CD8-positive, alpha-beta memory T cell (primary cell): ENCODE results near the gene HP1BP3. TPM values are rescaled to one million over a fixed set of nuclear protein-coding genes. Genes with fewer than 3 reads are reported as not detected.

Source experiments
- CTCF ChIA-PET: fragments of 350-600 bp; sonication (Branson Sonifier 250); formaldehyde crosslinking; loops from one replicate; lab custom pipeline; 2021; ENCODE audit warnings: antibody characterized with exemption; lab: Charles Lee
- POLR2A ChIA-PET: fragments of 350-600 bp; sonication (Branson Sonifier 250); formaldehyde crosslinking; loops from one replicate; lab custom pipeline; 2021; ENCODE audit warnings: antibody characterized with exemption; lab: Charles Lee
- DNase-seq, 5 donors: peaks; one replicate each; pipeline versions ENCODE4 v3.0.0 to v3.0.0-alpha.2; 2020 to 2022; ENCODE audit warnings: mixed read lengths in 1 of 5
- H3K27ac ChIP-seq: one replicate; pipeline ENCODE4 v1.7.0; 2013; ENCODE audit warnings: low read depth, mild to moderate bottlenecking, low read length, moderate library complexity
- H3K27me3 ChIP-seq: 2 replicates; pipeline ENCODE4 v1.7.0; 2013; ENCODE audit warnings: low read length, mild to moderate bottlenecking; ENCODE audit not compliant: insufficient read depth, poor library complexity, severe bottlenecking
- H3K36me3 ChIP-seq: 2 replicates; pipeline ENCODE4 v1.7.0; 2013; ENCODE audit warnings: mild to moderate bottlenecking, low read length, moderate library complexity; ENCODE audit not compliant: insufficient read depth
- H3K4me1 ChIP-seq: 2 replicates; pipeline ENCODE4 v1.7.0; 2013; ENCODE audit warnings: mild to moderate bottlenecking, low read length, moderate library complexity; ENCODE audit not compliant: insufficient read depth
- H3K4me3 ChIP-seq: 2 replicates; pipeline ENCODE4 v1.7.0; 2013; ENCODE audit warnings: mild to moderate bottlenecking, low read length
- H3K9me3 ChIP-seq: 2 replicates; pipeline ENCODE4 v1.7.0; 2013; ENCODE audit warnings: mild to moderate bottlenecking, low read length
- H3K27ac Mint-ChIP-seq, 8 donors: one replicate each; pipeline ENCODE4 v1.8.0; 2020 to 2021; ENCODE audit warnings: mixed read lengths in 8 of 8, mild to moderate bottlenecking in 6 of 8, inconsistent platforms in 3 of 8, moderate library complexity in 3 of 8
- H3K27me3 Mint-ChIP-seq, 2 donors: one replicate each; pipeline ENCODE4 v1.8.0; 2020 to 2021; ENCODE audit warnings: mixed read lengths in 2 of 2, mild to moderate bottlenecking in 1 of 2, moderate library complexity in 1 of 2
- H3K36me3 Mint-ChIP-seq, 3 donors: one replicate each; pipeline ENCODE4 v1.8.0; 2020 to 2021; ENCODE audit warnings: mixed read lengths in 3 of 3, inconsistent platforms in 1 of 3, mild to moderate bottlenecking in 1 of 3
- H3K4me1 Mint-ChIP-seq, 3 donors: one replicate each; pipeline ENCODE4 v1.8.0; 2020 to 2021; ENCODE audit warnings: mixed read lengths in 3 of 3, inconsistent platforms in 1 of 3, mild to moderate bottlenecking in 1 of 3
- H3K4me3 Mint-ChIP-seq, 7 donors: one replicate each; pipeline ENCODE4 v1.8.0; 2020 to 2021; ENCODE audit warnings: mixed read lengths in 7 of 7, mild to moderate bottlenecking in 6 of 7, moderate library complexity in 4 of 7, inconsistent platforms in 2 of 7
- H3K9me3 Mint-ChIP-seq, 5 donors: one replicate each; pipeline ENCODE4 v1.8.0; 2020 to 2022; ENCODE audit warnings: mixed read lengths in 5 of 5, mild to moderate bottlenecking in 3 of 5, moderate library complexity in 2 of 5, inconsistent platforms in 1 of 5
- polyA plus RNA-seq: library from polyadenylated mRNA; unstranded; fragments of 300-500 nt; fragmentation: Illumina TruSeq; gene quantifications from one replicate; pipeline ENCODE4 v1.2.3, GENCODE V29; 2021
- total RNA-seq, 2 experiments: library from RNA; stranded (reverse); gene quantifications; one replicate each; pipeline ENCODE4 v1.2.3, GENCODE V29; 2021

Gene HP1BP3
- total RNA-seq (100 to 1,000 TPM; 155 to 166 TPM), polyA plus RNA-seq (221 TPM)

DNA sequence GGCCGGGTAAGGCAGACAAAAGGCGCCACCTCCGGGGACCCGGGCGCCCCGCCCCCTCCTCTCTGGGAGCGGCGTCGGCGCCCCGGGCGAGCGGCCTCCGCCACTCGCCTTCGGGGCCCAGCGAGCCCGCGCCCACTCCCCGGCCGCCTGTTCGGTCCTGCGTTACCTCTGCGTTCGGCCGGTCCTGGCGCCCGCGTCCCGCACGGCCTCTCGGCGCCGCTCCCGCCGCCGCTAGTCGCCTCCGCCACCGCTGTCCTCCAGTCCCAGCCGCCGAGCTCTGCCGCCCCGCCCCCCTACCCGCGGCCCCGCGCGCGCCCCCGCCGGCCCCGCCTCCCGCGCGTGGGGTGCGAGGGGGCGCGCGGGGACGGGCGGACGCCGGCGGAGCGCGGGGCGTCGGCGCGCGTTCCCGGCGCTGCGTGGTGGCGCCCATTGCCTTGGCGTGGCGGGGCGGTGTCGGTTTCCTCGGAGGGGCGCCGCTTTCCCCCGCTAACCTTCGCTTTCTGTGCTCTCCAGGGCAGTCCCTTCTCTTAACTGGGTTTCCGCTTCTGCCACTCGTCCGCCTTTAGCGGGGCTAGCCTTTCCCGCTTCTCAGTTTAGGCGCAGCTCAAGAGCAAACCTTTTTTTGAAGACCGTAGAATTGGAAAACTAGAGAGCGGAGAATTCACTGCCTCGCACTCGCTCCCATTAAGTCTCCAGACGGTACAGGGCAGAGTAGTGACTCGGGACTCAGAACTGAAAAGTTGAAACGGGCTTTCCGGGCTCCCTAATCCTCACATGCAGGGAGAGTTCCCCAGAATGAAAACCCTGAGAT, at the start of gene HP1BP3:
Gene HP1BP3, minus strand, starts transcription at position 279 of the 811 bp plus-strand sequence. CDS start 6,867 bp downstream, outside the sequence.
- peak within 1 kb of the TSS; percentile 96 to 99 (median 98) for H3K27ac Mint-ChIP-seq
- peaks cover 0 to 3% of the 10 kb centered on the region in 2 donors for H3K27me3 Mint-ChIP-seq
- H3K4me1 Mint-ChIP-seq = peaks cover 29 to 43% (median 35%) of the 10 kb centered on the region in 3 donors
- peak within 1 kb of the TSS; percentile 90 for H3K27ac ChIP-seq
- peak within 1 kb of the TSS; percentile 95 to 99 (median 99) for H3K4me3 Mint-ChIP-seq
- no peaks in the 10 kb centered on the region for H3K9me3 ChIP-seq
- H3K4me3 ChIP-seq = peak within 1 kb of the TSS; percentile 98
- H3K36me3 Mint-ChIP-seq = peaks cover 0 to 14% (median 0%) of the 10 kb centered on the region in 3 donors
- H3K9me3 Mint-ChIP-seq = peaks cover 0 to 3% (median 0%) of the 10 kb centered on the region in 5 donors
- ChIA-PET POLR2A (interaction anchor here (0.6 to 1.8 kb wide), 10 partner anchors 18 to 558 kb away, joined by 3 to 13 read pairs (median 4); partner anchors contain the start of genes DDOST and SH2D5), CTCF (interaction anchor here (1.0 to 1.6 kb wide), 3 partner anchors 90 to 153 kb away, joined by 3 to 4 read pairs (median 3); partner anchors contain the start of gene DDOST)
- DNase-seq = peak; percentile 80 to 92 (median 89)
- H3K36me3 ChIP-seq = no peaks in the 10 kb centered on the region
- H3K27me3 ChIP-seq = no peaks in the 10 kb centered on the region
- H3K4me1 ChIP-seq = peaks cover 25% of the 10 kb centered on the region

DNA sequence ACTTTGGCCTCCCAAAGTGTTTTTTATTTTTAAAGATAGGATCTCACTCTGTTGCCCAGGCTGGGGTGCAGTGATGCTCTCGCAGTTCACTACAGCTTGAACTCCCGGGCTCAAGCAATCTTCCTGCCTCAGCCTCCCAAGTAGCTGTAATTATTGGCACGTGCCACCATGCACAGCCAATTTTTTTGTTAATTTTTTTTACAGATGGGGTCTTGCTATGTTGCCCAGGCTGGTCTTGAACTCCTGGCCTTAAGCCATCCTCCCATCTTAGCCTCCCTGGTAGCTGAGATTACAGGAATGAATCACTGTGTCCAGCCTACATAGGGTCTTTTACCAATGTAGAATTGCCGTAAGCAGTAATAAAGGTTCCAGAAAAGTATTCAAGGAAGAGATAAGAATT, 49.1 kb upstream of the HP1BP3 start:
- H3K27me3 ChIP-seq = no peaks in the 10 kb centered on the region
- H3K9me3 Mint-ChIP-seq = no peaks in the 10 kb centered on the region
- no peak overlapping the region for H3K4me3 ChIP-seq
- no peak overlapping the region for H3K4me3 Mint-ChIP-seq
- no peak overlapping the region for H3K27ac Mint-ChIP-seq
- ChIA-PET CTCF (no interaction called here), POLR2A (interaction anchor here (0.7 kb wide), 1 partner anchor 23 kb away, joined by 3 read pairs; no protein-coding TSS in a partner anchor)
- peaks cover 6 to 31% (median 17%) of the 10 kb centered on the region in 3 donors for H3K36me3 Mint-ChIP-seq
- no peaks in the 10 kb centered on the region for H3K27me3 Mint-ChIP-seq
- peaks cover 4% of the 10 kb centered on the region for H3K36me3 ChIP-seq
- no peak for DNase-seq
- H3K27ac ChIP-seq = no peak overlapping the region
- no peaks in the 10 kb centered on the region for H3K9me3 ChIP-seq
- no peaks in the 10 kb centered on the region for H3K4me1 Mint-ChIP-seq
- no peaks in the 10 kb centered on the region for H3K4me1 ChIP-seq

- no peaks in the 10 kb centered on the region for H3K4me1 Mint-ChIP-seq
These were observed 47.7 kb upstream of the HP1BP3 start for GRCh38 chr1:20834780-20835179.

GRCh38 chr1:20834192-20834591, 47.1 kb upstream of the HP1BP3 start:
- Mint-ChIP-seq H3K36me3 (peaks cover 6 to 22% (median 14%) of the 10 kb centered on the region in 3 donors), H3K27me3 (no peaks in the 10 kb centered on the region), H3K4me1 (no peaks in the 10 kb centered on the region), H3K4me3 (no peak overlapping the region), H3K9me3 (no peaks in the 10 kb centered on the region), H3K27ac (no peak overlapping the region)
- Histone ChIP-seq H3K36me3 (no peaks in the 10 kb centered on the region), H3K9me3 (no peaks in the 10 kb centered on the region), H3K27me3 (no peaks in the 10 kb centered on the region), H3K4me1 (no peaks in the 10 kb centered on the region), H3K27ac (no peak overlapping the region), H3K4me3 (no peak overlapping the region)
- ChIA-PET POLR2A (no interaction called here), CTCF (no interaction called here)
- DNase-seq = no peak

More at GRCh38 chr1:20834780-20835179, 47.7 kb upstream of the HP1BP3 start:
- ChIA-PET POLR2A (no interaction called here), CTCF (no interaction called here)
- DNase-seq = no peak
- H3K36me3 Mint-ChIP-seq = peaks cover 6 to 22% (median 14%) of the 10 kb centered on the region in 3 donors
- H3K4me3 ChIP-seq = no peak overlapping the region
- H3K27me3 ChIP-seq = no peaks in the 10 kb centered on the region
- no peaks in the 10 kb centered on the region for H3K4me1 ChIP-seq
- no peaks in the 10 kb centered on the region for H3K9me3 ChIP-seq
- no peak overlapping the region for H3K27ac Mint-ChIP-seq
- H3K27me3 Mint-ChIP-seq = no peaks in the 10 kb centered on the region
- H3K27ac ChIP-seq = no peak overlapping the region
- H3K4me3 Mint-ChIP-seq = no peak overlapping the region
- no peaks in the 10 kb centered on the region for H3K9me3 Mint-ChIP-seq
- no peaks in the 10 kb centered on the region for H3K36me3 ChIP-seq

GRCh38 chr1:20830378-20830777, 43.3 kb upstream of the HP1BP3 start:
- H3K4me1 ChIP-seq = no peaks in the 10 kb centered on the region
- ChIA-PET CTCF (no interaction called here), POLR2A (no interaction called here)
- H3K36me3 Mint-ChIP-seq = peaks cover 0 to 34% (median 13%) of the 10 kb centered on the region in 3 donors
- H3K27ac Mint-ChIP-seq = no peak overlapping the region
- no peak overlapping the region for H3K4me3 ChIP-seq
- DNase-seq = no peak
- H3K36me3 ChIP-seq = no peaks in the 10 kb centered on the region
- H3K4me1 Mint-ChIP-seq = no peaks in the 10 kb centered on the region
- no peaks in the 10 kb centered on the region for H3K27me3 ChIP-seq
- no peak overlapping the region for H3K27ac ChIP-seq
- H3K27me3 Mint-ChIP-seq = no peaks in the 10 kb centered on the region
- no peak overlapping the region for H3K4me3 Mint-ChIP-seq
- H3K9me3 ChIP-seq = no peaks in the 10 kb centered on the region
- no peaks in the 10 kb centered on the region for H3K9me3 Mint-ChIP-seq

GRCh38 chr1:20829946-20830345, 42.8 kb upstream of the HP1BP3 start:
- Mint-ChIP-seq H3K27me3 (no peaks in the 10 kb centered on the region), H3K36me3 (peaks cover 0 to 34% (median 13%) of the 10 kb centered on the region in 3 donors), H3K27ac (no peak overlapping the region), H3K9me3 (no peaks in the 10 kb centered on the region), H3K4me3 (no peak overlapping the region), H3K4me1 (no peaks in the 10 kb centered on the region)
- no peaks in the 10 kb centered on the region for H3K27me3 ChIP-seq
- no peak overlapping the region for H3K4me3 ChIP-seq
- H3K9me3 ChIP-seq = no peaks in the 10 kb centered on the region
- ChIA-PET POLR2A (no interaction called here), CTCF (no interaction called here)
- no peaks in the 10 kb centered on the region for H3K4me1 ChIP-seq
- DNase-seq = no peak
- no peaks in the 10 kb centered on the region for H3K36me3 ChIP-seq
- no peak overlapping the region for H3K27ac ChIP-seq

- no peaks in the 10 kb centered on the region for H3K9me3 Mint-ChIP-seq
- H3K36me3 ChIP-seq = no peaks in the 10 kb centered on the region
- no peaks in the 10 kb centered on the region for H3K9me3 ChIP-seq
- peaks cover 0 to 34% (median 10%) of the 10 kb centered on the region in 3 donors for H3K36me3 Mint-ChIP-seq
- H3K27ac ChIP-seq = no peak overlapping the region
- no peaks in the 10 kb centered on the region for H3K4me1 ChIP-seq
- H3K4me3 ChIP-seq = no peak overlapping the region
- ChIA-PET CTCF (no interaction called here), POLR2A (no interaction called here)
- H3K4me1 Mint-ChIP-seq = no peaks in the 10 kb centered on the region
- no peaks in the 10 kb centered on the region for H3K27me3 ChIP-seq
- H3K4me3 Mint-ChIP-seq = no peak overlapping the region
- H3K27ac Mint-ChIP-seq = no peak overlapping the region
- H3K27me3 Mint-ChIP-seq = no peaks in the 10 kb centered on the region
- no peak for DNase-seq
These were observed 42.4 kb upstream of the HP1BP3 start for GRCh38 chr1:20829531-20829930.

DNA sequence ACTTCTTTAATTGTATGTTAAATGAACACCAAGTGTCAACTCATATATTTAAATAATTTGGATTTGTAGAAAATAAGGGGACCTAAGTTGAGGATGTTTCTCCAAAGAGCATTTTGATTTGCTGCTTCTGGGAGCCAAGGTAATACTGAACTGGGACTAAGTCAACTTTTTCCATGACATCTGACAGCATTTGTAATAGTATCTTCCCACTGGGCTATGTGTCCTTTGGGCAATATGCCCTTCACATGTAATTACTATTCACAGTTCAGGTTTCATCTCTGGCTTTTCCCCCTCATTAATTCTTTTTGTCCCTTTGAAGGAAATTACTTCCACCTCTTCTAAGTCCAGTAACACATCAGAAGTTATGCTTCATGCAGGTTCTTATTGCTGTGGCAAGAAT, 36.7 kb upstream of the HP1BP3 start:
- ChIA-PET CTCF (no interaction called here), POLR2A (no interaction called here)
- Mint-ChIP-seq H3K9me3 (no peaks in the 10 kb centered on the region), H3K36me3 (peaks cover 0 to 42% (median 13%) of the 10 kb centered on the region in 3 donors), H3K27ac (no peak overlapping the region), H3K4me3 (no peak overlapping the region), H3K4me1 (no peaks in the 10 kb centered on the region), H3K27me3 (no peaks in the 10 kb centered on the region)
- Histone ChIP-seq H3K4me3 (no peak overlapping the region), H3K9me3 (no peaks in the 10 kb centered on the region), H3K36me3 (no peaks in the 10 kb centered on the region), H3K27me3 (no peaks in the 10 kb centered on the region), H3K27ac (no peak overlapping the region), H3K4me1 (no peaks in the 10 kb centered on the region)
- DNase-seq = no peak
